Fibroblast of lung (primary cell): ENCODE data around the gene BCAS3. TPM values are rescaled to one million over a fixed set of nuclear protein-coding genes. Genes with fewer than 3 reads are reported as not detected.

Experiments
- DNase-seq, 2 donors: peaks; one replicate each; pipeline versions ENCODE4 v3.0.0 to v3.0.0-alpha.2; 2010; ENCODE audit warnings: low read depth in 2 of 2
- H2AFZ ChIP-seq: 2 replicates; pipeline ENCODE4 v1.5.1; 2012; ENCODE audit warnings: low read length, control low read depth, inconsistent platforms
- H3K27ac ChIP-seq: 2 replicates; pipeline ENCODE4 v1.5.1; 2011; ENCODE audit warnings: low read length, control low read depth; ENCODE audit not compliant: insufficient read depth
- H3K27me3 ChIP-seq: 2 replicates; pipeline ENCODE4 v1.5.1; 2011; ENCODE audit warnings: mild to moderate bottlenecking, low read length; ENCODE audit not compliant: control insufficient read depth, insufficient read depth
- H3K36me3 ChIP-seq: 2 replicates; pipeline ENCODE4 v1.5.1; 2011; ENCODE audit warnings: low read length; ENCODE audit not compliant: control insufficient read depth, insufficient read depth
- H3K4me1 ChIP-seq: 2 replicates; pipeline ENCODE4 v1.5.1; 2011; ENCODE audit warnings: low read length; ENCODE audit not compliant: control insufficient read depth, insufficient read depth; ENCODE audit errors: extremely low read depth
- H3K4me2 ChIP-seq: 2 replicates; pipeline ENCODE4 v1.5.1; 2011; ENCODE audit warnings: low read length, control low read depth; ENCODE audit not compliant: insufficient read depth; ENCODE audit errors: extremely low read depth
- H3K4me3 ChIP-seq, 4 experiments: fragments of 200-600 bp in 1 of 4; sonication (generic) in 1 of 4; replicated peaks in 1 of 4; 2 replicates each; pipeline ENCODE4 v1.5.1; 2011 to 2016; ENCODE audit warnings: low read length in 4 of 4, low read depth in 3 of 4, mild to moderate bottlenecking in 3 of 4, control low read depth in 2 of 4, inconsistent platforms in 1 of 4, mixed read lengths in 1 of 4; ENCODE audit not compliant: insufficient read depth in 1 of 4; ENCODE audit errors: control extremely low read depth in 1 of 4
- H3K79me2 ChIP-seq: 2 replicates; pipeline ENCODE4 v1.5.1; 2012; ENCODE audit warnings: mild to moderate bottlenecking, low read length, inconsistent platforms; ENCODE audit not compliant: control insufficient read depth, insufficient read depth
- H3K9ac ChIP-seq: 2 replicates; pipeline ENCODE4 v1.5.1; 2011; ENCODE audit warnings: mild to moderate bottlenecking, low read length, control low read depth; ENCODE audit not compliant: insufficient read depth
- H3K9me3 ChIP-seq: 2 replicates; pipeline ENCODE4 v1.5.1; 2012; ENCODE audit warnings: low read depth, low read length; ENCODE audit not compliant: control insufficient read depth, insufficient read depth
- H4K20me1 ChIP-seq: 2 replicates; pipeline ENCODE4 v1.5.1; 2011; ENCODE audit warnings: low read length; ENCODE audit not compliant: control insufficient read depth, insufficient read depth; ENCODE audit errors: extremely low read depth
- CTCF ChIP-seq, 2 donors: IDR thresholded peaks in 1 of 2; conservative IDR thresholded peaks in 1 of 2; 1 replicate in 1 of 2; 2 replicates in 1 of 2; pipeline ENCODE4 v1.5.1; 2011 to 2012; ENCODE audit warnings: low read length in 2 of 2, control low read depth in 1 of 2, inconsistent platforms in 1 of 2, low read depth in 1 of 2, mild to moderate bottlenecking in 1 of 2
- EZH2 ChIP-seq: IDR thresholded peaks from 2 replicates; pipeline ENCODE4 v1.5.1; 2012; ENCODE audit warnings: low read length, control low read depth, mild to moderate bottlenecking; ENCODE audit errors: missing control alignments
- polyA plus RNA-seq, 2 donors: library from polyadenylated mRNA; depleted of rRNA in 1 of 2; stranded (reverse) in 1 of 2; unstranded in 1 of 2; fragments of >200 nt; gene quantifications; 2 replicates each; pipeline ENCODE4 v1.2.1, GENCODE V29; 2011 to 2012; ENCODE audit warnings: missing spikeins in 1 of 2
- total RNA-seq: library from RNA; depleted of rRNA; stranded (reverse); fragments of >200 nt; gene quantifications from 2 replicates; pipeline ENCODE4 v1.2.1, GENCODE V29; 2014

Gene BCAS3
- total and polyA plus RNA-seq, 2 donors (not counting 1 experiment from before 2014, with no cell fraction given), result 9.9 to 43.6 TPM

DNA sequence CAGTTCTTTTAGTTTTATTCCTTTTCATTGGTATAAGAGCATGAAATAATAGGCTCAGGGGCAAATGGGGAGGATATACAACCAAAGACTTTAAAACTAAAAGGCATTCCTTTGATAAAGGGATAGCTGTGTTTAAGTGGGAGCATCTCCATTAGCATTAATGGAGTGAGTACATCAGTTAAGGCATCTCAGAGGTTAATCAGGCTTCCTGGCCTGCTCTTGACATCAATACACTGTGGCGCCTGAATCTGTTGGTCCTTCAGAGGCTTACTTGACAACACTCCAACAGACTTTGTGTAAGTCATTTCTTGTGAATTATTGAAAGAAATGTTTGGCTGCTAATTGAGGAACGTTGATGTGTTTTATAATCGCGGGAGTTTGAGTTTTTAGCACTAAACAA, 230.7 kb downstream of the BCAS3 start:
- Histone ChIP-seq H3K9ac (no peak overlapping the region), H3K27me3 (no peaks in the 10 kb centered on the region), H3K4me2 (no peak overlapping the region), H3K79me2 (no peaks in the 10 kb centered on the region), H3K36me3 (no peaks in the 10 kb centered on the region), H4K20me1 (no peaks in the 10 kb centered on the region), H3K4me1 (no peaks in the 10 kb centered on the region), H2AFZ (peak overlapping the region; percentile 39), H3K9me3 (no peaks in the 10 kb centered on the region), H3K27ac (no peak overlapping the region), H3K4me3 (no peak overlapping the region)
- no peak for TF ChIP-seq EZH2
- no peak for TF ChIP-seq CTCF (conservative IDR thresholded peaks at IDR 0.05 in 1 of 2, IDR thresholded peaks at IDR 0.05 in 1 of 2; ENCODE audit: low read depth in 1 of 2, low read length in 2 of 2)
- no peak for DNase-seq

DNA sequence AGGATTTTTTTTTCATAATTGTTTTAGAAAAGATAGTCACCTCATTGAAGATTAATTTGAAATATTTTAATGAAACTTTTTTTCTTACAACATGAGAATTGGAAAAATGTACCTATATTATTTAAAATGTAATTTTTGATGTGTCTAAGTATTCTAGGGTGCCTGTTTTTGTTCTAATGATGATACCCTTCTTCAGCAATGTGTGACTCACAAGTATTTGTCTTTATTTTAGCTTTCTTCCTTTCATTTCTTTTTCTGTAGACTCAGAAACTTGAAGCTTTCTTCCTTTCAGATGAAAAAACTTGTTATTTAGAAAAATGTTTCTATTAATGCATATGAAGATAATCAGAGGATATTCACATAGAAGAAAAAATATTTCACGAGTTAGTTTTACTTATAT, 231.8 kb downstream of the BCAS3 start:
- peak in 1 of 2 donors; percentile 22 for DNase-seq

DNA sequence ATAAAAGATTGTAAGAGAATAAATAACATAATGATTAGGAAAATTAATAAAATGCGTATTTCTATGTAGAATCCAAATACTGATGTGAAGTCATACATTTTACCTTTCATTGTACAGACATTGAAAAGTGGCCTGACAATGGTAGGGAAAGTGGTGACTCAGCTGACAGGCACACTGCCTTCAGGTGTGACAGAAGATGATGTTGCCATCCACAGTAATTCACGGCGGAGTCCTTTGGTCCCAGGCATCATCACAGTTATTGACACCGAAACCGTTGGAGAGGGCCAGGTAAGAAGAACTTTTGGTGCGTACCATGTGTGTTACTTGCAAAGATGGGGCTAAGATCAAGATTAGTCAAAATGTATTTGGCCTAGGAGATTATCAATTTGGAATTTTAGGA, 232.8 kb downstream of the BCAS3 start:
- DNase-seq, result no peak

More for the DNA sequence above, 231.8 kb downstream of the BCAS3 start:
- Histone ChIP-seq H3K4me3 (no peak overlapping the region), H4K20me1 (no peaks in the 10 kb centered on the region), H2AFZ (no peak overlapping the region), H3K36me3 (no peaks in the 10 kb centered on the region), H3K4me1 (no peaks in the 10 kb centered on the region), H3K4me2 (no peak overlapping the region), H3K9ac (no peak overlapping the region), H3K27ac (no peak overlapping the region), H3K79me2 (no peaks in the 10 kb centered on the region), H3K9me3 (no peaks in the 10 kb centered on the region), H3K27me3 (no peaks in the 10 kb centered on the region)
- no peak for TF ChIP-seq CTCF (conservative IDR thresholded peaks at IDR 0.05 in 1 of 2, IDR thresholded peaks at IDR 0.05 in 1 of 2; ENCODE audit: low read depth in 1 of 2, low read length in 2 of 2)
- no peak for TF ChIP-seq EZH2

More for the DNA sequence above, 232.8 kb downstream of the BCAS3 start:
- no peak for TF ChIP-seq CTCF (conservative IDR thresholded peaks at IDR 0.05 in 1 of 2, IDR thresholded peaks at IDR 0.05 in 1 of 2; ENCODE audit: low read depth in 1 of 2, low read length in 2 of 2)
- no peaks in the 10 kb centered on the region for H3K36me3 ChIP-seq
- H3K79me2 ChIP-seq, result no peaks in the 10 kb centered on the region
- no peak overlapping the region for H3K9ac ChIP-seq
- no peak overlapping the region for H3K4me3 ChIP-seq
- H3K9me3 ChIP-seq, result no peaks in the 10 kb centered on the region
- no peak overlapping the region for H3K4me2 ChIP-seq
- no peaks in the 10 kb centered on the region for H3K27me3 ChIP-seq
- no peaks in the 10 kb centered on the region for H4K20me1 ChIP-seq
- no peak overlapping the region for H2AFZ ChIP-seq
- H3K4me1 ChIP-seq, result no peaks in the 10 kb centered on the region
- no peak overlapping the region for H3K27ac ChIP-seq
